Fibroblast of the aortic adventitia (primary cell): ENCODE measurements around the gene ZC3H6. TPM values are rescaled to one million over a fixed set of nuclear protein-coding genes. Genes with fewer than 3 reads are reported as not detected.

Experiments
- DNase-seq: peaks from one replicate; pipeline ENCODE4 v3.0.0-alpha.2; 2010; ENCODE audit warnings: low read depth
- H3K4me3 ChIP-seq: 2 replicates; pipeline ENCODE4 v1.5.1; 2011; ENCODE audit warnings: low read depth, mild to moderate bottlenecking, control low read depth, low read length, moderate library complexity
- total RNA-seq: library from RNA; depleted of rRNA; stranded (reverse); fragments of >200 nt; gene quantifications from 2 replicates; pipeline ENCODE4 v1.2.3, GENCODE V29; 2012; ENCODE audit warnings: low replicate concordance
- TF ChIP-seq, protein P1 (sequence below): IDR thresholded peaks from 2 replicates; pipeline ENCODE4 v1.5.1; 2011; ENCODE audit warnings: mild to moderate bottlenecking, low read length, control low read depth, inconsistent platforms; ENCODE audit not compliant: insufficient read depth

ZC3H6 gene
- total RNA-seq, 1 donor: 7.5 TPM

DNA sequence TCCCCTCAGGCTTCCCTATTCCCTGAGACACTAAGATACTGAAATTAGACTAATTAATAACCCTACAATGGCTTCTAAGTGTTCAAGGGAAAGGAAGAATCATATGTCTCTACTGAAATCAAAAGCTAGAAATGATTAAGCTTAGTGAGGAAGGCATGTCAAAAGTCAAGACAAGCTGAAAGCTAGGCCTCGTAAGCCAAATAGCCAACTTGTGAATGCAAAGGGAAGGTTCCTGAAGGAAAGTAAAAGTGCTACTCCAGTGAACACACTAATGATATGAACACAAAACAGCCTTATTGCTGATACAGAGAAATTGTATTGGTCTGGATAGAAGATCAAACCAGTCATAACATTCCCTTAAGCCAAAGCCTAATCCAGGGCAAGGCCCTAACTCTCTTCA, 30.5 kb upstream of the ZC3H6 start:
- TF ChIP-seq, protein P1, sequence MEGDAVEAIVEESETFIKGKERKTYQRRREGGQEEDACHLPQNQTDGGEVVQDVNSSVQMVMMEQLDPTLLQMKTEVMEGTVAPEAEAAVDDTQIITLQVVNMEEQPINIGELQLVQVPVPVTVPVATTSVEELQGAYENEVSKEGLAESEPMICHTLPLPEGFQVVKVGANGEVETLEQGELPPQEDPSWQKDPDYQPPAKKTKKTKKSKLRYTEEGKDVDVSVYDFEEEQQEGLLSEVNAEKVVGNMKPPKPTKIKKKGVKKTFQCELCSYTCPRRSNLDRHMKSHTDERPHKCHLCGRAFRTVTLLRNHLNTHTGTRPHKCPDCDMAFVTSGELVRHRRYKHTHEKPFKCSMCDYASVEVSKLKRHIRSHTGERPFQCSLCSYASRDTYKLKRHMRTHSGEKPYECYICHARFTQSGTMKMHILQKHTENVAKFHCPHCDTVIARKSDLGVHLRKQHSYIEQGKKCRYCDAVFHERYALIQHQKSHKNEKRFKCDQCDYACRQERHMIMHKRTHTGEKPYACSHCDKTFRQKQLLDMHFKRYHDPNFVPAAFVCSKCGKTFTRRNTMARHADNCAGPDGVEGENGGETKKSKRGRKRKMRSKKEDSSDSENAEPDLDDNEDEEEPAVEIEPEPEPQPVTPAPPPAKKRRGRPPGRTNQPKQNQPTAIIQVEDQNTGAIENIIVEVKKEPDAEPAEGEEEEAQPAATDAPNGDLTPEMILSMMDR: no peak
- DNase-seq: no peak
- H3K4me3 ChIP-seq: no peak overlapping the region

DNA sequence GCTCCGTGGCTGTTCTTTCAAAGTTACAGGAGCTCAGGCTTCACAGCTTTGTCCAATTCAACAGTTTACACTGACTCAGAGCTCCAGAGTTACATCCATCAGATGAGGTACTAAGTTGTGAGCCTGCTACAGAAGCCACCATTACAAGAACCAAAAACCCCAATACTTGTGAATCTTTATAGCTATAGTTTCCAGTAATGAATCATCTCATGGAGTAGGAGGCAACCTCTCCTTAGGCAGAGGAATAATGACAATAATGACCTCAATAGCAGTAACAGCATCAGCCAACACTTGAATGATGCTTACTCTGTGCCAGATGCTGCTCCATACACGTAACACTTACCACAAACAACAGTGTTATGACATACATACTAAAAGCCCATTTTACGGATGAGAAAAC, 24.1 kb upstream of the ZC3H6 start:
- TF ChIP-seq, protein P1: no peak
- H3K4me3 ChIP-seq: no peak overlapping the region
- DNase-seq: peak; percentile 35

DNA sequence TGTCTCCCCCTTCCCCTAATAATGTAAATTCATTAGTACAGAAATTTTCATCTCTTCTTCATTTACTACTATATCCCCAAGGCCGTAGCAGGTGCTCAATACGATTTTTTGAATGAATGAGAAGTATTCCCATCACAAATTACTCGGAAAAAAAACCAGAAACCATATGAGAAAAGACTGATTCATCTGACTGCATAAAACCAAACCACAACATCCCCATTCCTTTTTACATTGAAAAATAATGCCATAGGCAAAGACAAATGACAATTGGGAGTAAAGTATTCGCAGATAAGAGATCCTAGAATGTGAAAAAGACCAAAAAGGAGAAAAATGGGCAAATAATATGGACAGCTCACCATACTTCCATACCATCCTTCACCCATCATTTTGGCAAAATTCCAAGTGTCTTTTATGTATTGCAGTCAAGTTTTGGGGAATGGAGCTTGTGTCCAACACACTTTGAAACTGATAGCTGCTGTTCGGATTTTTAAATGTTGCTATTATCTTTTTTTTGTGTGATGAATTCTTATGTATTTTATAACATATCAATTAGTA, 22.1 kb upstream of the ZC3H6 start:
- no peak for DNase-seq
- TF ChIP-seq, protein P1: no peak
- H3K4me3 ChIP-seq: no peak overlapping the region

DNA sequence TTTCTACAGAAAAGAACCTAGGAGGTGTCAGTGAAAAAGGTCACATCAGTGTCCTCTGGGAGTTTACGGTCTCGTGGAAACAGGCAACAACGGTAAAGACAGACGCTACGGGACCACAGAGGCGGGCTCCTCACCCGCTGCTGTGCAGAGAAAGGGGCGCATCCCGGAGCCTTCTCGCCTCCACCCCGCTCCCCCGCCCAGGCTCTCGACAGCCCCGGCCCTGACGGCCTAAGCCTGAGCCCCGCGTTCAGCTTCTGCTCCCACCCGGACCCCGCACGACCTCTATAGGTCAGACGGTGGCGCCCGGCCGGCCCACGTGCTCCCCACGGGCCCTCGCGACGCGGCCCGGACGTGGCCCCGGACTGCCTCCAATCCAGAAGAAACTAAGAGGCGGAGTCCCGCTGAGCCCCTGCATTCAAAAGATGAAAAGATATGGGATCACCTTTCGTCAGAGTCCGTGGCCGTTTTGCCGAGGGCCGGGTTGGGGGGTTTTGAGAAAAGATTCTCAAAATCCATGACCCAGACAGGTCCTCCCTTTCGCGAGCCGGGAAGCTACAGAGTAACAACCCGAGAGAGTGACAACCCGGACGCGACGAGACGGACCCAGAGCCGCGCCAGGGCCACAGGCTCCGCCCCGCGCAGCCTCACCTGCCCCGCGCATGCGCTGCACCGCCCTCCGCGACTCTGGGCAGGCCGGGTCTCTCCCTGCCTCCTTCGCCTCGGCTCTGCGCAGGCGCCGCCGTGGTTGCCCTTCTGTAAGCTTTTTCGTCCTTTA, 20.7 kb upstream of the ZC3H6 start, which contains the start of gene ZC3H8:
ZC3H8 (minus strand) TSS at position 577 of the 775 bp plus-strand sequence; CDS start at position 516, 61 bp downstream.
- peak within 1 kb of the TSS; percentile 76 for H3K4me3 ChIP-seq
- TF ChIP-seq, protein P1: no peak
- DNase-seq: peak; percentile 80

DNA sequence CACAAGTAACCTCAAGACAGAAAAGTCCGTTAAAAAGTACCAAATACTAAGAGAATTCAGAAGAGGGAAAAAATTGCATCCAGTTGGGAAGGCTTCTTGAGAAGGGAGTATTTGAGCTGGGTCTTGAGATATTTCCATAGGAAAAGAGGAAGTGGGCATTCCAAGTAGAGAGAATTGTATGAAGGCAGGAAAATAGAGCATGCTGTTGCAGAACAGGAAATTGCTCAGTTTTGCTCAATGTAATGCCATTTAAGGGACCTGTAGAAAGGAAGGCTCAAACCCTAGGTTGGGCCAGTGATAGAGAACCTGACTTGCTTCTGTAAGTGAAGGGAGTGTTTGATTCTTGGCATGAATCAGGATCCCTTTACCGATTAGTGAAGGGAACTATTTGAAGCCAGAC, 19.5 kb upstream of the ZC3H6 start:
- no peak for DNase-seq
- TF ChIP-seq, protein P1: no peak
- no peak overlapping the region for H3K4me3 ChIP-seq

DNA sequence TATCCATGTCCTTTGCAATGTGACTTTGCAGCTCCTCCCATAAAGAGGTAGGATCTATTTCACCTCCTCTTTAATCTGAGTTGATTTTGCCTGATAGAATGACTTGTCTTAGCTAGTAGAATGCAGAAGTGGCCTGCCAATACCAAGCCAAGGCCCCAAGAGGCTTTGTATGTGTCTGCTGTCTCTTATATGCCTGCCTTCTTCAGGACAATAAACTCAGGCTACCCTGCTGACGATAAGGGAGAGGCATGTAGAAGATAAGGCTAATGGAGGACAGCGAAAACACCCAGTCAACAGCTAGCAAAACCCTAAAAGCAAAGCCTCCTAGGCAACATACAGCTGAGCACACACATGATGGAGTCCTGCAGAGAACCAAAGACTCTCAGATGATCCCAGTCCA, 18.7 kb upstream of the ZC3H6 start:
- DNase-seq: no peak
- TF ChIP-seq, protein P1: no peak
- H3K4me3 ChIP-seq: no peak overlapping the region
